Astrocyte (in vitro differentiated cells and primary cell): Measurements from ENCODE around the gene GBX1.

Experiments
- EZH2 ChIP-seq: IDR thresholded peaks from 2 replicates; pipeline ENCODE4 v1.6.1; 2012; ENCODE audit warnings: mild to moderate bottlenecking, low read length, inconsistent platforms; ENCODE audit not compliant: insufficient read depth
- TF ChIP-seq, protein P1 (sequence below): IDR thresholded peaks from 2 replicates; pipeline ENCODE4 v1.5.1; 2011; ENCODE audit warnings: low read depth, mild to moderate bottlenecking, inconsistent platforms, low read length, moderate library complexity; ENCODE audit not compliant: insufficient read depth

DNA sequence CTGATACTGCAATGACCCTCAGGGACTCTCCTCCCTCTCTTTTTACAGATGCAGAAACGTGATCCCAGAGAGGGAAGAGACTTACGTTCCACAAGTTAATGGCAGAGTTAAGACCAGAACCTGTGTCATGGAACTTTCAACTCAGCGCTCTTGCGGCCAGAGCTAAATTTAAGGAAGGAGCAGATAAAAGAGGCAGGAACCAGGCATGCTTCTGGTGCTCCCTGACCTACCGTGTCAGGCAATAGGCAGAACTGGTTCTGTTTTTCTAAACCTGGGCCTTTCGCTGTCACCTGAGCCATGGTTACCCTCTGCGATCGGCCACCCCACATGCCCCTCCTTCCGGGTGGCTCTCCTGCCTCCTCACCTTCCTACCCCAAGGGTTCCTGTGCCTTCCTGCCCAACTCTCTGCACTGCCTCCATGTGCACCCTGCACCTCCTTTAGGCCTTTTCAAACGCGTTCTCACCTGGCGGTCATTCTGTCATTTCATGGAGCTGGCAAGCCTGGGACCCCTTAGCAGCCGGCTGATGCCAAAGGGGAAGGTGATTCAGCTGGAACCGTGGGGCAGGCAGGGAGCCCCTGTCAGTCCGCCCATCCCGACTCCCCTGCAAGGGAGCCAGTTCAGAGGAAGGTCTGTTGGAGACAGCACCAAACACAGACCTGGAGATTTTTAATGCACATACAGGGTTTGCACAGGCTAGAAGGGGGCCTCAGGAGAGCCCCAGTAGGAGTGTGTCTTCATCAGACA is 7.7 kb upstream of the GBX1 start:
- TF ChIP-seq, protein P1, sequence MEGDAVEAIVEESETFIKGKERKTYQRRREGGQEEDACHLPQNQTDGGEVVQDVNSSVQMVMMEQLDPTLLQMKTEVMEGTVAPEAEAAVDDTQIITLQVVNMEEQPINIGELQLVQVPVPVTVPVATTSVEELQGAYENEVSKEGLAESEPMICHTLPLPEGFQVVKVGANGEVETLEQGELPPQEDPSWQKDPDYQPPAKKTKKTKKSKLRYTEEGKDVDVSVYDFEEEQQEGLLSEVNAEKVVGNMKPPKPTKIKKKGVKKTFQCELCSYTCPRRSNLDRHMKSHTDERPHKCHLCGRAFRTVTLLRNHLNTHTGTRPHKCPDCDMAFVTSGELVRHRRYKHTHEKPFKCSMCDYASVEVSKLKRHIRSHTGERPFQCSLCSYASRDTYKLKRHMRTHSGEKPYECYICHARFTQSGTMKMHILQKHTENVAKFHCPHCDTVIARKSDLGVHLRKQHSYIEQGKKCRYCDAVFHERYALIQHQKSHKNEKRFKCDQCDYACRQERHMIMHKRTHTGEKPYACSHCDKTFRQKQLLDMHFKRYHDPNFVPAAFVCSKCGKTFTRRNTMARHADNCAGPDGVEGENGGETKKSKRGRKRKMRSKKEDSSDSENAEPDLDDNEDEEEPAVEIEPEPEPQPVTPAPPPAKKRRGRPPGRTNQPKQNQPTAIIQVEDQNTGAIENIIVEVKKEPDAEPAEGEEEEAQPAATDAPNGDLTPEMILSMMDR, result no peak
- no peak for TF ChIP-seq EZH2
